K562 (cell line): Measurements from ENCODE around the gene STIL. TPM values are rescaled to one million over a fixed set of nuclear protein-coding genes. Genes with fewer than 3 reads are reported as not detected.

Experiments used
- ARID4B ChIP-seq: sonication (generic); formaldehyde crosslinking; IDR thresholded peaks from 2 replicates; pipeline ENCODE4 v1.8.0; 2022; ENCODE audit warnings: mild to moderate bottlenecking, missing genetic modification reagents
- ELF4 ChIP-seq: fragments of 450-650 bp; formaldehyde crosslinking; IDR thresholded peaks from 2 replicates; pipeline ENCODE4 v1.4.0; 2022; ENCODE audit warnings: missing genetic modification characterization
- EP400 ChIP-seq: fragments of 450-650 bp; IDR thresholded peaks from 2 replicates; pipeline ENCODE4 v1.6.1; 2017; ENCODE audit warnings: antibody characterized with exemption, mild to moderate bottlenecking, moderate library complexity
- KDM1A ChIP-seq, 2 experiments: fragments of 450-650 bp; IDR thresholded peaks; 2 replicates each; pipeline ENCODE4 v1.6.1; 2016; ENCODE audit warnings: mild to moderate bottlenecking in 2 of 2
- KHSRP ChIP-seq: fragments of 450-650 bp; IDR thresholded peaks from 2 replicates; pipeline ENCODE4 v1.6.1; 2017
- MIER1 ChIP-seq: fragments of 450-650 bp; IDR thresholded peaks from 2 replicates; pipeline ENCODE4 v1.6.1; 2016; ENCODE audit warnings: antibody characterized with exemption, mild to moderate bottlenecking, low read depth
- MTA1 ChIP-seq: fragments of 450-650 bp; IDR thresholded peaks from 2 replicates; pipeline ENCODE4 v1.6.1; 2017; ENCODE audit warnings: borderline replicate concordance
- POU5F1 ChIP-seq: fragments of 150-350 bp; IDR thresholded peaks from 2 replicates; pipeline ENCODE4 v1.6.1; 2014; ENCODE audit warnings: borderline replicate concordance, low read length, low read depth, mild to moderate bottlenecking; ENCODE audit not compliant: partially characterized antibody
- RCOR1 ChIP-seq, 2 experiments: IDR thresholded peaks; 2 replicates each; pipeline ENCODE4 v1.6.1; 2012; ENCODE audit warnings: low read depth in 2 of 2, low read length in 2 of 2, borderline replicate concordance in 1 of 2, improper control_type of control experiment in 1 of 2
- SMARCA4 ChIP-seq: fragments of 450-650 bp; IDR thresholded peaks from 2 replicates; pipeline ENCODE4 v1.6.1; 2016
- ZBTB26 ChIP-seq: fragments of 450-650 bp; formaldehyde crosslinking; IDR thresholded peaks from 2 replicates; pipeline ENCODE4 v1.4.0; 2022; ENCODE audit warnings: missing genetic modification characterization
- ZBTB40 ChIP-seq, 2 experiments: fragments of 450-650 bp in 1 of 2; sonication (generic) in 1 of 2; formaldehyde crosslinking in 1 of 2; IDR thresholded peaks; 2 replicates each; pipeline versions ENCODE4 v1.7.1 to v1.9.0; 2016 to 2022; ENCODE audit warnings: inconsistent platforms in 1 of 2, mild to moderate bottlenecking in 1 of 2, missing genetic modification reagents in 1 of 2
- polyA plus RNA-seq, 8 experiments: library from polyadenylated mRNA; depleted of rRNA in 4 of 8; stranded (reverse) in 5 of 8; unstranded in 3 of 8; fragments of >200 nt; fragmentation: Nextera tagmentation in 2 of 8; fragmentation: Illumina TruSeq in 1 of 8; extraction: Ambion mirVana in 2 of 8; extraction: Trizol in 1 of 8; gene quantifications; 2 replicates each; pipeline versions ENCODE4 v1.2.1 to v1.2.3, GENCODE V29; 2011 to 2014; ENCODE audit warnings: inconsistent platforms in 1 of 8, missing spikeins in 1 of 8
- total RNA-seq, 7 experiments: library from RNA; depleted of rRNA in 6 of 7; stranded (reverse); fragments of >200 nt in 6 of 7; fragmentation: Illumina TruSeq in 2 of 7; extraction: Trizol in 2 of 7; gene quantifications; 2 replicates each; pipeline versions ENCODE4 v1.2.1 to v1.2.3, GENCODE V29; 2011 to 2021; ENCODE audit warnings: low replicate concordance in 1 of 7

Gene STIL
- total and polyA plus RNA-seq, 9 of the 15 experiments (the other 6 are each of a cell fraction or from before 2014, with no cell fraction given) = 10.5 to 77.4 (median 39.6) TPM

GRCh38 chr1:47332779-47333577 lies 19.0 kb upstream of the STIL start (continued):
- TF ChIP-seq ZBTB40 (IDR thresholded peaks at IDR 0.05) = peak; percentile 70
- no peak for TF ChIP-seq ZBTB40 (CRISPR knock-in tag; IDR thresholded peaks at IDR 0.05)
- TF ChIP-seq EP400 = peak; percentile 64; the same call in 1 of the 2 replicates
- peak in 1 of 2 experiments; percentile 25; a peak in 1 of 4 replicates for TF ChIP-seq RCOR1 (IDR thresholded peaks at IDR 0.05; ENCODE audit: borderline replicate concordance in 1 of 2, low read depth in 2 of 2, low read length in 2 of 2)
- TF ChIP-seq ELF4 (CRISPR knock-in tag) = 0 out of 2 replicates have a peak, but pooled peaks have one; percentile 57
- no peak for TF ChIP-seq POU5F1
- TF ChIP-seq MTA1 = peak; percentile 60
- peak in 1 of 2 experiments; percentile 21; a peak in 1 of 4 replicates for TF ChIP-seq KDM1A (IDR thresholded peaks at IDR 0.05)
- peak; percentile 44; the same call in 1 of the 2 replicates for TF ChIP-seq ARID4B (CRISPR knock-in tag)
- TF ChIP-seq ZBTB26 (CRISPR knock-in tag) = 0 out of 2 replicates have a peak, but pooled peaks have one; percentile 8
- TF ChIP-seq SMARCA4 = peak; percentile 53
- 0 out of 2 replicates have a peak, but pooled peaks have one; percentile 30 for TF ChIP-seq KHSRP
- TF ChIP-seq MIER1 = peak; percentile 70; the same call in 1 of the 2 replicates
